Right lobe of liver (tissue), 6 donors: ENCODE measurements around the gene HEATR5B. TPM values are rescaled to one million over a fixed set of nuclear protein-coding genes. Genes with fewer than 3 reads are reported as not detected.

Source experiments
- ATAC-seq, 4 donors: fragments of 200-7000 bp; cut with Tn5 transposase; one replicate each; pipeline ENCODE4 v1.9.1; 2020; ENCODE audit warnings: mild to moderate bottlenecking in 4 of 4, moderate library complexity in 4 of 4
- DNase-seq, 3 donors: peaks; one replicate each; pipeline ENCODE4 v3.0.0-alpha.2; 2020
- H3K27ac ChIP-seq, 3 donors: fragments of 200-600 bp; one replicate each; pipeline ENCODE4 v1.8.0; 2022
- H3K27me3 ChIP-seq, 2 donors: fragments of 200-600 bp; one replicate each; pipeline ENCODE4 v1.8.0; 2022
- H3K36me3 ChIP-seq, 4 donors: fragments of 200-600 bp; sonication (generic) in 1 of 4; one replicate each; pipeline versions ENCODE4 v1.5.1 to v1.8.0; 2017 to 2022; ENCODE audit warnings: control low read depth in 1 of 4
- H3K4me1 ChIP-seq, 4 donors: fragments of 200-600 bp; sonication (generic) in 1 of 4; one replicate each; pipeline versions ENCODE4 v1.5.1 to v1.8.0; 2017 to 2022; ENCODE audit warnings: control low read depth in 1 of 4
- H3K4me3 ChIP-seq, 3 donors: fragments of 200-600 bp; one replicate each; pipeline ENCODE4 v1.8.0; 2022
- H3K9me3 ChIP-seq, 4 donors: fragments of 200-600 bp; sonication (generic) in 1 of 4; one replicate each; pipeline versions ENCODE4 v1.5.1 to v1.8.0; 2017 to 2022; ENCODE audit warnings: control low read depth in 1 of 4
- CTCF ChIP-seq, 4 donors: fragments of 200-600 bp in 3 of 4; fragments of 450-650 bp in 1 of 4; IDR thresholded peaks; one replicate each; pipeline versions ENCODE4 v1.5.1 to v1.8.0; 2016 to 2022; ENCODE audit warnings: antibody characterized with exemption in 4 of 4, mild to moderate bottlenecking in 2 of 4
- POLR2A ChIP-seq: fragments of 450-650 bp; IDR thresholded peaks from one replicate; pipeline ENCODE4 v1.6.1; 2017; ENCODE audit warnings: antibody characterized with exemption, mild to moderate bottlenecking
- WGBS: methylation state at CpG from one replicate; pipeline ENCODE4 v1.1.6; 2018; ENCODE audit warnings: low coverage, low lambda C conversion rate; ENCODE audit not compliant: insufficient coverage; ENCODE audit errors: missing lambda C conversion rate; 5-methylcytosine and 5-hydroxymethylcytosine counted together
- intact Hi-C, 2 donors: fragments of 100-400 bp; cut with DNase I; formaldehyde crosslinking; loops; one replicate each; pipeline versions ENCODE4 v1.11.2 to v1.14.1; 2022
- total RNA-seq, 6 experiments: library from RNA; depleted of rRNA in 2 of 6; stranded (reverse); fragments of >200 nt in 2 of 6; fragmentation: NEBNext Ultra II Directional in 3 of 6; extraction: Animal tissue kit (Norgen Biotek cat#: 25700) in 3 of 6; gene quantifications; one replicate each; pipeline versions ENCODE4 v1.1.0 to v1.2.4, GENCODE V29; 2016 to 2023
- donor health status: DM: no; HTN: yes; CAD: no.
- donor health status: DM: no; HTN: no; CAD: no.
- donor health status: DM: no; HTN: no; CAD: no.
- donor health status: DM: no; HTN: yes; CAD: no.
- donor health status: DM: no; HTN: yes; CAD: no.

The HEATR5B gene
- total RNA-seq, 6 experiments from 2014 or later = 7.7 to 11.7 (median 9.2) TPM

- Histone ChIP-seq H3K9me3 (no peaks in the 10 kb centered on the region), H3K4me3 (no peak overlapping the region), H3K4me1 (no peaks in the 10 kb centered on the region), H3K36me3 (peaks cover 0 to 40% (median 7%) of the 10 kb centered on the region in 4 donors), H3K27me3 (no peaks in the 10 kb centered on the region), H3K27ac (no peak overlapping the region)
- DNase-seq = no peak
- WGBS = no CpG with 5 or more reads among the region's 1 CpG
- no peak for ATAC-seq
- intact Hi-C loops = no loop called here
- TF ChIP-seq POLR2A (no peak), CTCF (IDR thresholded peaks at IDR 0.05) (no peak)
Measured at GRCh38 chr2:37117566-37117965, 33.4 kb upstream of the HEATR5B start.

DNA sequence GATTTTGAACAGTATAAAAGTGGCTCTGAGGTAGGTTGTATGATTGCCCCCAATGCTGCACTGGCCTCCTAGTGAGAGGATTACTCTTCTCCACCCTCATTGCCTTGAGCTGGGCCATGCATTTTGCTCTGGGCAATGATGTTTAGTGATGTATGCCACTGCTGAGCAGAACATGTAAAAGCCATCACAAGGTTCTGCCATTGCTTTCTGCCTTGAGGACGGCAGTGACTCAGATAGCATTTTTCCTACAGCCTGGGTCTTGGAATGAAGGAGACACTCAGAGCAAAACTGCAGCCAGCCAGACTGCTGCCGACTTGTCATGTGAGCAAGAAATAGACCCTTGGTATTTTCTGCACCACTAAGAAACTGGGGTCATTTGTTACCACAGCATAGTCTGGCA lies 27.8 kb upstream of the HEATR5B start:
- no peaks in the 10 kb centered on the region for H3K4me1 ChIP-seq
- no peak for ATAC-seq
- no peaks in the 10 kb centered on the region for H3K27me3 ChIP-seq
- no peak overlapping the region for H3K4me3 ChIP-seq
- intact Hi-C loops = no loop called here
- no peak overlapping the region for H3K27ac ChIP-seq
- DNase-seq = no peak
- peaks cover 0 to 51% (median 14%) of the 10 kb centered on the region in 4 donors for H3K36me3 ChIP-seq
- WGBS = 94% methylated on average over 2 of the region's 2 CpGs
- H3K9me3 ChIP-seq = no peaks in the 10 kb centered on the region
- TF ChIP-seq POLR2A (no peak), CTCF (IDR thresholded peaks at IDR 0.05) (no peak)

DNA sequence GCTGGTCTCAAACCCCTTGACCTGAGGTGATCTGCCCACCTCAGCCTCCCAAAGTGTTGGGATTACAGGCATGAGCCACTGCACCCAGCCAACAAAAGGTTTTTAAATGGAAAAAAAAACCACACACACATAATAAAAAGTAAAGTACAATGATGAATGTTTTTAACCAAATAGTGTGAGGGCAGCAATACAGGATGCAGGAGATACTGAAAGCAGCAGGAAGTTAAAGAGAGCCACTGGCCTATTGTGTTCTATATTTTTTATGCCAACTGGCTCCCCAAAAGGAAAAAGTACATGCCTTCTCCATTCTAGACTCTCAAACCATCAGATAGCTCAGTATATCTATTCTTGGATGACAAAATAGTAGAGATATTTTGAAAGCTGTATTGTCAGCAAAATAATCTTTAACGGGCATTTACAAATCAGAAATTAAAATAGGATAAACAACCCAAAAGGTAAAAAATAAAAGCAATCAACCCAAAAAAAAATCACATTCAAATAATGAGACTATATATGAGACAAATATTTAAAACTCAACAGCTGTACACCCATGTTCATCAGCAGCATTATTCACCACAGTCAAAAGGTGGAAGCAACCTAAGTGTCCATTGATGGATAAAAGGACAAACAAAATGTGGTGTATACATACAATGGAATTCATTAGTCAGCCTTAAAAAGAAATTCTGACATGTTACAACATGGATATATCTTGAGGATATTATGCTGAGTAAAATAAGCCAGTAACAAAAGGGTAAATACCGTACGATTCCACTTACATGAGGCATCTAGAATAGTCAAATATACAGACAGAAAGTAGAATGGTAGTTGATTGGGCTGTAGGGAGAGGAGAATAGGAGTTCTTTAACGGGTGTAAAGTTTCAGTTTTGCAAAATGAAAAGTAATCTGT lies 26.4 kb upstream of the HEATR5B start:
- TF ChIP-seq POLR2A = no peak
- no peak for TF ChIP-seq CTCF (IDR thresholded peaks at IDR 0.05)
- 84% methylated on average over 4 of the region's 4 CpGs for WGBS
- intact Hi-C loops = no loop called here
- DNase-seq = no peak
- Histone ChIP-seq H3K27me3 (no peaks in the 10 kb centered on the region), H3K9me3 (no peaks in the 10 kb centered on the region), H3K4me1 (no peaks in the 10 kb centered on the region), H3K4me3 (no peak overlapping the region), H3K27ac (no peak overlapping the region), H3K36me3 (peaks cover 0 to 63% (median 17%) of the 10 kb centered on the region in 4 donors)
- no peak for ATAC-seq

DNA sequence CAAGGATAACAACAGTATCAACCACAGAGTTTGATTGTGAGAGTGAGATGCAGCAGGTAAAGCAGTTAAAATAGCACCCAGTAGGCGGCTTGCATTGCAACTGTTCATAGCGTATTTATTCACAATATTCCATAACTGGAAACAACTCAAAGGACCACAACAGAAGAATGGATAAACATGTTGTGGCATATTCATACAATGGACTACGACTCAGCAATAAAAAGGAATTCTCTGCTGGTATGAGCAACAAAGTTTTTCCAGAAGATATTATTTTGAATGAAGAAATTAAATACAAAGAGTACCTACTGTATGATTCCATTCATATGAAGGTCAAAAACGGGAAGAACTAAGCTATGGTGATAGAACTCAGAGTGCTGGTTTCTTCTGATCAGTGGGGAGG lies 25.4 kb upstream of the HEATR5B start:
- WGBS = 86% methylated on average over 4 of the region's 4 CpGs
- H3K4me1 ChIP-seq = no peaks in the 10 kb centered on the region

More for the DNA sequence above, 25.4 kb upstream of the HEATR5B start:
- no peaks in the 10 kb centered on the region for H3K9me3 ChIP-seq
- intact Hi-C loops = no loop called here
- no peak overlapping the region for H3K27ac ChIP-seq
- no peak overlapping the region for H3K4me3 ChIP-seq
- ATAC-seq = no peak
- H3K27me3 ChIP-seq = no peaks in the 10 kb centered on the region
- peaks cover 0 to 69% (median 17%) of the 10 kb centered on the region in 4 donors for H3K36me3 ChIP-seq
- TF ChIP-seq POLR2A = no peak
- no peak for TF ChIP-seq CTCF (IDR thresholded peaks at IDR 0.05)
- DNase-seq = no peak
